ENCODE data around the gene DVL1. TPM values are rescaled to one million over a fixed set of nuclear protein-coding genes. Genes with fewer than 3 reads are reported as not detected.

Gene DVL1
- total and polyA plus RNA-seq, 9 of the 15 experiments (the other 6 are each of a cell fraction or from before 2014, with no cell fraction given) = 0.62 to 135 (median 24.3) TPM

GRCh38 chr1:1358433-1359271, 9.4 kb upstream of the DVL1 start, which contains the start of gene MXRA8 (continued):
- TF ChIP-seq ZNF445 (CRISPR knock-in tag; IDR thresholded peaks at IDR 0.05; ENCODE audit: low read depth) = no peak
- no peak for TF ChIP-seq HNRNPL (IDR thresholded peaks at IDR 0.05; ENCODE audit: low read depth, low read length)
- no peak for TF ChIP-seq KAT7 (CRISPR knock-in tag; IDR thresholded peaks at IDR 0.05; ENCODE audit: borderline replicate concordance)
- TF ChIP-seq SMAD2 (IDR thresholded peaks at IDR 0.05; ENCODE audit: low read depth, low read length) = no peak
- TF ChIP-seq PCBP1 (IDR thresholded peaks at IDR 0.05; ENCODE audit: low read depth, low read length, poor library complexity, severe bottlenecking) = peak; percentile 33
- peak; percentile 84 for TF ChIP-seq ATF7 (IDR thresholded peaks at IDR 0.05)
- TF ChIP-seq JUNB (CRISPR knock-in tag; conservative IDR thresholded peaks at IDR 0.05) = no peak
- TF ChIP-seq HEY1 (CRISPR knock-in tag; IDR thresholded peaks at IDR 0.05; ENCODE audit: borderline replicate concordance) = no peak
- peak; percentile 62; the same call in 1 of the 2 replicates for TF ChIP-seq NFIC (IDR thresholded peaks at IDR 0.05)
- TF ChIP-seq DACH1 (IDR thresholded peaks at IDR 0.05; ENCODE audit: partially characterized antibody) = no peak
- no peak for TF ChIP-seq TARDBP (IDR thresholded peaks at IDR 0.05)
- no peak; the same call in 1 of the 2 replicates for TF ChIP-seq PHB2 (IDR thresholded peaks at IDR 0.05; ENCODE audit: low read depth)
- TF ChIP-seq, protein P1, sequence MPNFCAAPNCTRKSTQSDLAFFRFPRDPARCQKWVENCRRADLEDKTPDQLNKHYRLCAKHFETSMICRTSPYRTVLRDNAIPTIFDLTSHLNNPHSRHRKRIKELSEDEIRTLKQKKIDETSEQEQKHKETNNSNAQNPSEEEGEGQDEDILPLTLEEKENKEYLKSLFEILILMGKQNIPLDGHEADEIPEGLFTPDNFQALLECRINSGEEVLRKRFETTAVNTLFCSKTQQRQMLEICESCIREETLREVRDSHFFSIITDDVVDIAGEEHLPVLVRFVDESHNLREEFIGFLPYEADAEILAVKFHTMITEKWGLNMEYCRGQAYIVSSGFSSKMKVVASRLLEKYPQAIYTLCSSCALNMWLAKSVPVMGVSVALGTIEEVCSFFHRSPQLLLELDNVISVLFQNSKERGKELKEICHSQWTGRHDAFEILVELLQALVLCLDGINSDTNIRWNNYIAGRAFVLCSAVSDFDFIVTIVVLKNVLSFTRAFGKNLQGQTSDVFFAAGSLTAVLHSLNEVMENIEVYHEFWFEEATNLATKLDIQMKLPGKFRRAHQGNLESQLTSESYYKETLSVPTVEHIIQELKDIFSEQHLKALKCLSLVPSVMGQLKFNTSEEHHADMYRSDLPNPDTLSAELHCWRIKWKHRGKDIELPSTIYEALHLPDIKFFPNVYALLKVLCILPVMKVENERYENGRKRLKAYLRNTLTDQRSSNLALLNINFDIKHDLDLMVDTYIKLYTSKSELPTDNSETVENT (CRISPR knock-in tag; IDR thresholded peaks at IDR 0.05) = 0 out of 2 replicates have a peak, but pooled peaks have one; percentile 38
- TF ChIP-seq KLF1 (tag; IDR thresholded peaks at IDR 0.05) = peak; percentile 86
- no peak for TF ChIP-seq ZNF165 (CRISPR knock-in tag; IDR thresholded peaks at IDR 0.05; ENCODE audit: borderline replicate concordance)
- TF ChIP-seq ZNF140 (CRISPR knock-in tag; IDR thresholded peaks at IDR 0.05) = no peak
- no peak for TF ChIP-seq ZNF507 (tag; conservative IDR thresholded peaks at IDR 0.05)
- TF ChIP-seq, protein P2, sequence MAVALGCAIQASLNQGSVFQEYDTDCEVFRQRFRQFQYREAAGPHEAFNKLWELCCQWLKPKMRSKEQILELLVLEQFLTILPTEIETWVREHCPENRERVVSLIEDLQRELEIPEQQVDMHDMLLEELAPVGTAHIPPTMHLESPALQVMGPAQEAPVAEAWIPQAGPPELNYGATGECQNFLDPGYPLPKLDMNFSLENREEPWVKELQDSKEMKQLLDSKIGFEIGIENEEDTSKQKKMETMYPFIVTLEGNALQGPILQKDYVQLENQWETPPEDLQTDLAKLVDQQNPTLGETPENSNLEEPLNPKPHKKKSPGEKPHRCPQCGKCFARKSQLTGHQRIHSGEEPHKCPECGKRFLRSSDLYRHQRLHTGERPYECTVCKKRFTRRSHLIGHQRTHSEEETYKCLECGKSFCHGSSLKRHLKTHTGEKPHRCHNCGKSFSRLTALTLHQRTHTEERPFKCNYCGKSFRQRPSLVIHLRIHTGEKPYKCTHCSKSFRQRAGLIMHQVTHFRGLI (CRISPR knock-in tag; IDR thresholded peaks at IDR 0.05) = no peak
- no peak for TF ChIP-seq PRMT5 (CRISPR knock-in tag; IDR thresholded peaks at IDR 0.05)
- TF ChIP-seq FOSL1 (tag; conservative IDR thresholded peaks at IDR 0.05) = no peak
- TF ChIP-seq NFATC3 (IDR thresholded peaks at IDR 0.05) = no peak
- TF ChIP-seq, protein P3, sequence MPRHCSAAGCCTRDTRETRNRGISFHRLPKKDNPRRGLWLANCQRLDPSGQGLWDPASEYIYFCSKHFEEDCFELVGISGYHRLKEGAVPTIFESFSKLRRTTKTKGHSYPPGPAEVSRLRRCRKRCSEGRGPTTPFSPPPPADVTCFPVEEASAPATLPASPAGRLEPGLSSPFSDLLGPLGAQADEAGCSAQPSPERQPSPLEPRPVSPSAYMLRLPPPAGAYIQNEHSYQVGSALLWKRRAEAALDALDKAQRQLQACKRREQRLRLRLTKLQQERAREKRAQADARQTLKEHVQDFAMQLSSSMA (CRISPR knock-in tag; IDR thresholded peaks at IDR 0.05) = no peak
- no peak for TF ChIP-seq ESRRB (CRISPR knock-in tag; IDR thresholded peaks at IDR 0.05; ENCODE audit: borderline replicate concordance)
- no peak for TF ChIP-seq ZNF77 (CRISPR knock-in tag; IDR thresholded peaks at IDR 0.05)
- no peak for TF ChIP-seq LCOR (CRISPR knock-in tag; IDR thresholded peaks at IDR 0.05)
